Panc1 (cell line): Measurements from ENCODE around the gene STARD7. TPM values are rescaled to one million over a fixed set of nuclear protein-coding genes. Genes with fewer than 3 reads are reported as not detected.

Experiments
- ATAC-seq: fragments of 200-7000 bp; cut with Tn5 transposase; 2 replicates; pipeline ENCODE4 v1.9.1; 2020; ENCODE audit warnings: mild to moderate bottlenecking, moderate library complexity
- BruUV-seq: library from RNA; stranded (reverse); fragments of 400-500 nt; replicated peaks from 2 replicates; lab custom pipeline; 2021; lab: Mats Ljungman, UMichigan
- CTCF ChIA-PET: fragments of 300-600 bp; sonication (Branson Sonifier 250); formaldehyde crosslinking; loops from one replicate; lab custom pipeline; 2022; ENCODE audit warnings: antibody characterized with exemption; lab: Charles Lee
- POLR2A ChIA-PET: fragments of 300-600 bp; sonication (Branson Sonifier 250); formaldehyde crosslinking; loops from one replicate; lab custom pipeline; 2022; ENCODE audit warnings: antibody characterized with exemption; lab: Charles Lee
- DNase-seq: peaks from one replicate; pipeline ENCODE4 v3.0.0-alpha.2; 2010; ENCODE audit warnings: low read depth, low spot score
- H3K27ac ChIP-seq: 2 replicates; pipeline ENCODE4 v1.5.1; 2011; ENCODE audit warnings: mild to moderate bottlenecking, low read length, inconsistent platforms
- H3K27me3 ChIP-seq: fragments of 200-500 bp; sonication (Bioruptor generic); 2 replicates; pipeline ENCODE4 v1.6.0; 2014; ENCODE audit warnings: low read length, inconsistent platforms; ENCODE audit not compliant: control insufficient read depth, insufficient read depth
- H3K36me3 ChIP-seq: fragments of 200-500 bp; sonication (Bioruptor generic); 2 replicates; pipeline ENCODE4 v1.5.1; 2014; ENCODE audit warnings: inconsistent platforms, mild to moderate bottlenecking, low read length, moderate library complexity; ENCODE audit not compliant: control insufficient read depth, insufficient read depth
- H3K4me1 ChIP-seq: 2 replicates; pipeline ENCODE4 v1.5.1; 2011; ENCODE audit warnings: inconsistent platforms, mild to moderate bottlenecking, low read length, moderate library complexity; ENCODE audit not compliant: control insufficient read depth, insufficient read depth
- H3K4me3 ChIP-seq, 2 experiments: 2 replicates each; pipeline ENCODE4 v1.5.1; 2011 to 2012; ENCODE audit warnings: low read depth in 2 of 2, low read length in 2 of 2, mild to moderate bottlenecking in 2 of 2, inconsistent platforms in 1 of 2, moderate library complexity in 1 of 2
- H3K9me3 ChIP-seq: fragments of 200-500 bp; sonication (Bioruptor generic); 2 replicates; pipeline ENCODE4 v1.5.1; 2014; ENCODE audit warnings: low read depth, mild to moderate bottlenecking, inconsistent platforms, low read length, moderate library complexity; ENCODE audit not compliant: control insufficient read depth, insufficient read depth
- CTCF ChIP-seq: fragments of 450-650 bp; IDR thresholded peaks from 2 replicates; pipeline ENCODE4 v1.5.1; 2017; ENCODE audit warnings: mild to moderate bottlenecking
- POLR2AphosphoS5 ChIP-seq: IDR thresholded peaks from 2 replicates; pipeline ENCODE4 v1.6.1; 2012; ENCODE audit warnings: mild to moderate bottlenecking, low read depth, low read length, moderate library complexity
- REST ChIP-seq, 2 experiments: IDR thresholded peaks; 2 replicates each; pipeline ENCODE4 v1.6.1; 2011 to 2012; ENCODE audit warnings: low read depth in 2 of 2, control low read depth in 1 of 2, low read length in 1 of 2, mild to moderate bottlenecking in 1 of 2, moderate library complexity in 1 of 2; ENCODE audit not compliant: insufficient read depth in 1 of 2
- SIN3A ChIP-seq: IDR thresholded peaks from 2 replicates; pipeline ENCODE4 v1.6.1; 2012; ENCODE audit warnings: low read depth, mild to moderate bottlenecking, low read length, moderate library complexity, borderline replicate concordance; ENCODE audit not compliant: insufficient read depth
- TCF7L2 ChIP-seq: IDR thresholded peaks from 2 replicates; pipeline ENCODE4 v1.6.1; 2011; ENCODE audit warnings: mild to moderate bottlenecking, low read depth, low read length, inconsistent platforms
- in situ Hi-C: cut with HindIII; loops from 2 replicates; pipeline ENCODE4 v1.10.0; 2016; ENCODE audit warnings: low sequenced_read_pairs, low pct_unique_long_range_greater_than_20kb
- intact Hi-C: fragments of 100-400 bp; cut with micrococcal nuclease; formaldehyde crosslinking; loops from one replicate; pipeline ENCODE4 v1.10.0; 2022; ENCODE audit not compliant: unreplicated experiment
- total RNA-seq: library from RNA; stranded (reverse); gene quantifications from one replicate; pipeline ENCODE4 v1.2.1, GENCODE V29; 2021; ENCODE audit not compliant: unreplicated experiment

Gene STARD7
- total RNA-seq, 1 experiment from 2014 or later, result 133 TPM

GRCh38 chr2:96207073-96207773 lies 1.4 kb downstream of the STARD7 start:
- H3K9me3 ChIP-seq, result no peaks in the 10 kb centered on the region
- DNase-seq (no peak), ATAC-seq (no peak)
- in situ Hi-C loops (no loop called here), intact Hi-C loops (loop anchor here (5.0 kb wide), 1 partner anchor 55 kb away; no protein-coding TSS in a partner anchor)
- H3K36me3 ChIP-seq, result no peaks in the 10 kb centered on the region; the same call in none of the 2 replicates
- peaks cover 42% of the 10 kb centered on the region for H3K4me1 ChIP-seq
- peak overlapping the region; percentile 80 for H3K27ac ChIP-seq
- H3K4me3 ChIP-seq, result peak overlapping the region; percentile 73 to 91
- CTCF ChIA-PET, result no interaction called here
- POLR2A ChIA-PET, result no interaction called here
- TF ChIP-seq SIN3A (no peak), POLR2AphosphoS5 (no peak), TCF7L2 (no peak), REST (IDR thresholded peaks at IDR 0.05; ENCODE audit: insufficient read depth in 1 of 2, low read depth in 2 of 2, low read length in 1 of 2) (no peak), CTCF (no peak)
- TSS peak; percentile 82 for BruUV-seq
- no peaks in the 10 kb centered on the region for H3K27me3 ChIP-seq

- peak overlapping the region; percentile 0 to 27 for H3K4me3 ChIP-seq
- H3K27ac ChIP-seq, result peak overlapping the region; percentile 58
- intact Hi-C loops (loop anchor here (5.0 kb wide), 1 partner anchor 56 kb away; no protein-coding TSS in a partner anchor), in situ Hi-C loops (no loop called here)
- H3K4me1 ChIP-seq, result peaks cover 49% of the 10 kb centered on the region
- BruUV-seq, result no TSS peak
- CTCF ChIA-PET, result no interaction called here
- DNase-seq, result no peak
- H3K36me3 ChIP-seq, result no peaks in the 10 kb centered on the region; the same call in none of the 2 replicates
- POLR2A ChIA-PET, result no interaction called here
- no peaks in the 10 kb centered on the region for H3K9me3 ChIP-seq
- no peak for ATAC-seq
- no peaks in the 10 kb centered on the region for H3K27me3 ChIP-seq
- no peak for TF ChIP-seq SIN3A
- TF ChIP-seq CTCF, result no peak
- TF ChIP-seq REST (IDR thresholded peaks at IDR 0.05; ENCODE audit: insufficient read depth in 1 of 2, low read depth in 2 of 2, low read length in 1 of 2), result no peak
- TF ChIP-seq POLR2AphosphoS5, result no peak
- TF ChIP-seq TCF7L2, result no peak
Observed at GRCh38 chr2:96205888-96206287, 2.7 kb downstream of the STARD7 start.
